Suprapubic skin (tissue), 4 donors: Measurements from ENCODE around the gene PSMB8. TPM values are rescaled to one million over a fixed set of nuclear protein-coding genes. Genes with fewer than 3 reads are reported as not detected.

Experiments
- DNase-seq, 2 donors: peaks; one replicate each; pipeline ENCODE4 v3.0.0-alpha.2; 2019; ENCODE audit warnings: low spot score in 2 of 2
- H3K27ac ChIP-seq: fragments of 200-600 bp; sonication (generic); one replicate; pipeline ENCODE4 v1.5.1; 2019
- H3K27me3 ChIP-seq: fragments of 200-600 bp; sonication (generic); one replicate; pipeline ENCODE4 v1.5.1; 2019
- H3K36me3 ChIP-seq: fragments of 200-600 bp; sonication (generic); one replicate; pipeline ENCODE4 v1.5.1; 2019
- H3K4me1 ChIP-seq: fragments of 200-600 bp; sonication (generic); one replicate; pipeline ENCODE4 v1.5.1; 2019
- H3K4me3 ChIP-seq: fragments of 200-600 bp; sonication (generic); one replicate; pipeline ENCODE4 v1.5.1; 2019; ENCODE audit warnings: mild to moderate bottlenecking
- H3K9me3 ChIP-seq: fragments of 200-600 bp; sonication (generic); one replicate; pipeline ENCODE4 v1.5.1; 2019
- POLR2A ChIP-seq, 2 donors: fragments of 450-650 bp; IDR thresholded peaks; one replicate each; pipeline ENCODE4 v1.6.1; 2017; ENCODE audit warnings: antibody characterized with exemption in 2 of 2, mild to moderate bottlenecking in 2 of 2, moderate library complexity in 2 of 2
- WGBS: methylation state at CpG from one replicate; pipeline ENCODE4 v1.1.5; 2018; 5-methylcytosine and 5-hydroxymethylcytosine counted together
- total RNA-seq, 4 donors: library from RNA; depleted of rRNA; stranded (reverse); fragments of >200 nt; gene quantifications; one replicate each; pipeline ENCODE4 v1.1.0, GENCODE V29; 2016

The PSMB8 gene
- total RNA-seq, 4 donors from 2014 or later = 43.6 to 62.7 (median 49.0) TPM

GRCh38 chr6:32792901-32793435 lies 50.9 kb downstream of the PSMB8 start:
- WGBS = 70% methylated on average over 3 of the region's 3 CpGs
- no peak for DNase-seq
- no peak for TF ChIP-seq POLR2A (IDR thresholded peaks at IDR 0.05)
- no peaks in the 10 kb centered on the region for H3K36me3 ChIP-seq
- no peaks in the 10 kb centered on the region for H3K9me3 ChIP-seq
- H3K4me3 ChIP-seq = no peak overlapping the region
- peaks cover 46% of the 10 kb centered on the region for H3K27me3 ChIP-seq
- H3K27ac ChIP-seq = no peak overlapping the region
- H3K4me1 ChIP-seq = peaks cover 13% of the 10 kb centered on the region

Other genes with a start within 250 kb of the PSMB8 start
- gene HLA-DQA1, start 206.6 kb downstream of the PSMB8 start, total RNA-seq = 10 to 100 TPM in 3 of 4 donors, 1 to 10 TPM in 1; 8.6 to 21.3 (median 11.5) TPM
- gene HLA-DQB1, start 177.4 kb downstream of the PSMB8 start, total RNA-seq = 1 to 10 TPM; 1.6 to 9.4 (median 3.7) TPM
- 10 to 100 TPM in 1 of 4 donors, 1 to 10 TPM in 3; 2.8 to 12.5 (median 5.5) TPM for gene HLA-DQA2, start 102.7 kb downstream of the PSMB8 start, total RNA-seq
- gene HLA-DQB2, start 80.5 kb downstream of the PSMB8 start, total RNA-seq = 10 to 100 TPM; 60.4 to 97.2 (median 80.9) TPM
- 1 to 10 TPM; 1.6 to 5.1 (median 2.7) TPM for gene HLA-DOB, start 27.0 kb downstream of the PSMB8 start, total RNA-seq
- gene TAP2, start 5.3 kb downstream of the PSMB8 start, total RNA-seq = 10 to 100 TPM; 17.7 to 20.8 (median 20.1) TPM
- gene TAP1, start 9.7 kb upstream of the PSMB8 start, total RNA-seq = 100 to 1,000 TPM in 2 of 4 donors, 10 to 100 TPM in 2; 90.7 to 126 (median 101) TPM
- 10 to 100 TPM; 12.6 to 35.8 (median 19.1) TPM for gene PSMB9, start 10.1 kb upstream of the PSMB8 start, total RNA-seq
- gene HLA-DMB, start 97.0 kb upstream of the PSMB8 start, total RNA-seq = 10 to 100 TPM; 15.0 to 30.2 (median 18.1) TPM
- gene HLA-DMA, start 109.0 kb upstream of the PSMB8 start, total RNA-seq = 10 to 100 TPM; 18.3 to 57.0 (median 24.2) TPM
- gene BRD2, start 124.5 kb upstream of the PSMB8 start, total RNA-seq = 100 to 1,000 TPM; 145 to 246 (median 197) TPM
- 10 to 100 TPM in 1 of 4 donors, 1 to 10 TPM in 3; 6.8 to 14.3 (median 8.0) TPM for gene HLA-DOA, start 165.5 kb upstream of the PSMB8 start, total RNA-seq
- gene HLA-DPA1, start 229.6 kb upstream of the PSMB8 start, total RNA-seq = 100 to 1,000 TPM in 1 of 4 donors, 10 to 100 TPM in 3; 21.1 to 101 (median 91.3) TPM
- 10 to 100 TPM; 23.7 to 76.6 (median 51.7) TPM for gene HLA-DPB1, start 231.9 kb upstream of the PSMB8 start, total RNA-seq